ENCODE measurements around the gene NOC3L. TPM values are rescaled to one million over a fixed set of nuclear protein-coding genes. Genes with fewer than 3 reads are reported as not detected.

Gene NOC3L
- total and polyA plus RNA-seq, 9 of the 15 experiments (the other 6 are each of a cell fraction or from before 2014, with no cell fraction given) = 23.8 to 57.6 (median 32.6) TPM

DNA sequence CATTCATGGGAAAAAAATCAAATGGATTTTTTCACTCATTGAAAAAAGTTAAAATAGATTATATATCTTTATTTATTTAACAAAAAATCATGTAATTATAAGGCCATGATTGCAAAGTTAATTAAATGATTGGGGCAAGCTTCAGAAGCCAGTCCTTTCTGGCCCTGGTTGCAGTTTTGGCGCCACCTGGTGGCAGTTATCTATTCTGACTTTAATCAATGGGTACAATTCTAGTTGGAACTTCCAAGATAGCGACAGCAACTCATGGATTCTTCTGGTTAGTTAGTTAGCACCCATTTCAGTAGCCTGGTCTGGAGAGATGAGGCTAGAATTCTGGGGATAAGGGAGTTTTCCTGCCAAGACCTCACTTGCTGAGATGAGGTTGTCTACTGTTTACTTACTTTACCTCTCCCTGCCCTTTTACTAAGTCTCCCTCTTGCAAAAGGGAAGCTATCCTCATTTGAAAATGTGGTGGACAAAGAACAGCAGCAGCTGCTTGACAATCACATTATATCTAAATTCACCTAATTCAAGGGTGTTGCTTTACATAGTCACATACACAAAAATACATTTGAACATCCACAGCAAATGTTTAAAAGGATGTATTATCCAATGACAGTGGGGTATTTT, 42.3 kb downstream of the NOC3L start (continued):
- TF ChIP-seq RAD21 (CRISPR knock-in tag; conservative IDR thresholded peaks at IDR 0.05 in 1 of 2, IDR thresholded peaks at IDR 0.05 in 1 of 2) = peak; percentile 50 to 70
- TF ChIP-seq, protein P1, sequence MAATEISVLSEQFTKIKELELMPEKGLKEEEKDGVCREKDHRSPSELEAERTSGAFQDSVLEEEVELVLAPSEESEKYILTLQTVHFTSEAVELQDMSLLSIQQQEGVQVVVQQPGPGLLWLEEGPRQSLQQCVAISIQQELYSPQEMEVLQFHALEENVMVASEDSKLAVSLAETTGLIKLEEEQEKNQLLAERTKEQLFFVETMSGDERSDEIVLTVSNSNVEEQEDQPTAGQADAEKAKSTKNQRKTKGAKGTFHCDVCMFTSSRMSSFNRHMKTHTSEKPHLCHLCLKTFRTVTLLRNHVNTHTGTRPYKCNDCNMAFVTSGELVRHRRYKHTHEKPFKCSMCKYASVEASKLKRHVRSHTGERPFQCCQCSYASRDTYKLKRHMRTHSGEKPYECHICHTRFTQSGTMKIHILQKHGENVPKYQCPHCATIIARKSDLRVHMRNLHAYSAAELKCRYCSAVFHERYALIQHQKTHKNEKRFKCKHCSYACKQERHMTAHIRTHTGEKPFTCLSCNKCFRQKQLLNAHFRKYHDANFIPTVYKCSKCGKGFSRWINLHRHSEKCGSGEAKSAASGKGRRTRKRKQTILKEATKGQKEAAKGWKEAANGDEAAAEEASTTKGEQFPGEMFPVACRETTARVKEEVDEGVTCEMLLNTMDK (IDR thresholded peaks at IDR 0.05; ENCODE audit: borderline replicate concordance, insufficient read depth, low read depth, low read length, poor library complexity, severe bottlenecking) = peak; percentile 27
- TF ChIP-seq TRIM24 (IDR thresholded peaks at IDR 0.05) = no peak

DNA sequence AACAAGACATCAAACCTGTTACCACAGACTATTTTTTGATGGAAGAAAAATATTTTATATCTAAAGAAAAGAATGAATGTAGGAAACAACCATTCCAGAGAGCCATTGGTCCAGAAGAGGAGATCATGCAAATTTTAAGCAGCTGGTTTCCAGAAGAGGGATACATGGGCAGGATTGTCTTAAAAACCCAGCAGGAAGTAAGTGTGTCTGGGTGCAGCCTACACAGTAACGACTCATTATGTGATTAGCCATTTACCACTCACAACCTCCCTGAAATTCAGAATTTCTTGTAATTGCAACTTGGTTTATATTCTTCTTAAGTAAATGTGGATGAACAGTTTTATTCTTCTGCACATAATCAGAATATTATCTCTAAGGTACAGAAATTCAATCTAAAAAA, 46.2 kb downstream of the NOC3L start:
- no peak overlapping the region for H3K9ac ChIP-seq (ENCODE audit: insufficient read depth in 1 of 2, low read depth in 2 of 2, low read length in 2 of 2)
- ATAC-seq = no peak
- TF ChIP-seq CBFB (CRISPR knock-in tag; IDR thresholded peaks at IDR 0.05) (no peak), ARID1B (IDR thresholded peaks at IDR 0.05) (no peak), DIDO1 (tag; IDR thresholded peaks at IDR 0.05; ENCODE audit: low read depth) (no peak), KDM1A (IDR thresholded peaks at IDR 0.05) (no peak), SNIP1 (IDR thresholded peaks at IDR 0.05; ENCODE audit: low read depth) (no peak), EP300 (IDR thresholded peaks at IDR 0.05; ENCODE audit: low read length) (no peak), YY1 (IDR thresholded peaks at IDR 0.05; ENCODE audit: borderline replicate concordance in 1 of 3, control insufficient read depth in 1 of 3, extremely low read depth in 1 of 3, insufficient read depth in 3 of 3, insufficient read length in 1 of 3, insufficient replicate concordance in 2 of 3, low read depth in 1 of 3, low read length in 2 of 3) (no peak), EHMT2 (IDR thresholded peaks at IDR 0.05) (no peak), BACH1 (tag; IDR thresholded peaks at IDR 0.05) (no peak)
- TF ChIP-seq, protein P2, sequence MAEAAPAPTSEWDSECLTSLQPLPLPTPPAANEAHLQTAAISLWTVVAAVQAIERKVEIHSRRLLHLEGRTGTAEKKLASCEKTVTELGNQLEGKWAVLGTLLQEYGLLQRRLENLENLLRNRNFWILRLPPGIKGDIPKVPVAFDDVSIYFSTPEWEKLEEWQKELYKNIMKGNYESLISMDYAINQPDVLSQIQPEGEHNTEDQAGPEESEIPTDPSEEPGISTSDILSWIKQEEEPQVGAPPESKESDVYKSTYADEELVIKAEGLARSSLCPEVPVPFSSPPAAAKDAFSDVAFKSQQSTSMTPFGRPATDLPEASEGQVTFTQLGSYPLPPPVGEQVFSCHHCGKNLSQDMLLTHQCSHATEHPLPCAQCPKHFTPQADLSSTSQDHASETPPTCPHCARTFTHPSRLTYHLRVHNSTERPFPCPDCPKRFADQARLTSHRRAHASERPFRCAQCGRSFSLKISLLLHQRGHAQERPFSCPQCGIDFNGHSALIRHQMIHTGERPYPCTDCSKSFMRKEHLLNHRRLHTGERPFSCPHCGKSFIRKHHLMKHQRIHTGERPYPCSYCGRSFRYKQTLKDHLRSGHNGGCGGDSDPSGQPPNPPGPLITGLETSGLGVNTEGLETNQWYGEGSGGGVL (CRISPR knock-in tag; IDR thresholded peaks at IDR 0.05) = no peak
- TF ChIP-seq, protein P3, sequence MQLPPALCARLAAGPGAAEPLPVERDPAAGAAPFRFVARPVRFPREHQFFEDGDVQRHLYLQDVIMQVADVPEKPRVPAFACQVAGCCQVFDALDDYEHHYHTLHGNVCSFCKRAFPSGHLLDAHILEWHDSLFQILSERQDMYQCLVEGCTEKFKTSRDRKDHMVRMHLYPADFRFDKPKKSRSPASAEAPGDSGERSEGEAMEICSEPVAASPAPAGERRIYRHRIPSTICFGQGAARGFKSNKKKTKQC (CRISPR knock-in tag; IDR thresholded peaks at IDR 0.05) = no peak
- TF ChIP-seq, protein P4, sequence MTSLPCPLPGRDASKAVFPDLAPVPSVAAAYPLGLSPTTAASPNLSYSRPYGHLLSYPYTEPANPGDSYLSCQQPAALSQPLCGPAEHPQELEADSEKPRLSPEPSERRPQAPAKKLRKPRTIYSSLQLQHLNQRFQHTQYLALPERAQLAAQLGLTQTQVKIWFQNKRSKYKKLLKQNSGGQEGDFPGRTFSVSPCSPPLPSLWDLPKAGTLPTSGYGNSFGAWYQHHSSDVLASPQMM (CRISPR knock-in tag; IDR thresholded peaks at IDR 0.05) = no peak
- H3K27me3 ChIP-seq (ENCODE audit: control insufficient read depth in 2 of 2, insufficient read depth in 2 of 2, low read length in 2 of 2) = no peaks in the 10 kb centered on the region
- no TSS peak for BruUV-seq (replicated peaks)
- no peak for DNase-seq (ENCODE audit: extremely low read depth in 1 of 4, low spot score in 3 of 4)
- CTCF ChIA-PET (ENCODE audit: low intra/inter-chr PET ratio) = no interaction called here
- WGBS (ENCODE audit: insufficient coverage, low coverage, missing lambda C conversion rate) = 10% methylated on average over 1 of the region's 1 CpG
- no peak for FAIRE-seq
- H3K9me3 ChIP-seq (replicated peaks; ENCODE audit: control insufficient read depth, insufficient read depth, low read depth, low read length) = no peaks in the 10 kb centered on the region
- H3K36me3 ChIP-seq (ENCODE audit: control insufficient read depth, insufficient read depth, low read length) = 0 out of 3 replicates have a peak, but pooled peaks cover 5% of the 10 kb centered on the region
- POLR2A ChIA-PET = interaction anchor here (0.7 kb wide), 1 partner anchor 32 kb away, joined by 3 read pairs; no protein-coding TSS in a partner anchor
- no peaks in the 10 kb centered on the region for H3K9me1 ChIP-seq (ENCODE audit: control insufficient read depth, insufficient read depth, low read length)
- no peaks in the 10 kb centered on the region for H3K79me2 ChIP-seq (ENCODE audit: control insufficient read depth, insufficient read depth, low read length)
- no peaks in the 10 kb centered on the region for H3K4me1 ChIP-seq (replicated peaks in 1 of 2; ENCODE audit: control insufficient read depth in 2 of 2, insufficient read depth in 2 of 2, low read length in 2 of 2)
- H4K20me1 ChIP-seq (replicated peaks; ENCODE audit: control insufficient read depth, insufficient read depth, low read length) = no peaks in the 10 kb centered on the region
- no peak overlapping the region for H3K4me2 ChIP-seq (ENCODE audit: insufficient read depth, low read length)
- no peak overlapping the region for H3K4me3 ChIP-seq
- in situ Hi-C loops (cut with MboI) (no loop called here), intact Hi-C loops (cut with micrococcal nuclease) (loop anchor here (10.0 kb wide), 1 partner anchor 492 kb away; no protein-coding TSS in a partner anchor)
- H3K27ac ChIP-seq (ENCODE audit: extremely low read depth, low read depth, low read length) = no peak overlapping the region
- H2AFZ ChIP-seq (ENCODE audit: low read depth, low read length) = no peak overlapping the region
